Type B pancreatic cell (in vitro differentiated cells): Measurements from ENCODE around the gene VSTM2B. TPM values are rescaled to one million over a fixed set of nuclear protein-coding genes. Genes with fewer than 3 reads are reported as not detected.

Source experiments
- DNase-seq: peaks from one replicate; pipeline ENCODE4 v3.0.0; 2021; ENCODE audit warnings: mixed read lengths; ENCODE audit not compliant: unreplicated experiment; ENCODE audit errors: extremely low spot score
- H3K27ac Mint-ChIP-seq: 2 replicates; pipeline ENCODE4 v1.8.0; 2021; ENCODE audit warnings: mild to moderate bottlenecking, mixed read lengths
- H3K27me3 Mint-ChIP-seq: 2 replicates; pipeline ENCODE4 v1.8.0; 2021; ENCODE audit warnings: mixed read lengths
- H3K36me3 Mint-ChIP-seq: 2 replicates; pipeline ENCODE4 v1.8.0; 2021; ENCODE audit warnings: mixed read lengths
- H3K4me1 Mint-ChIP-seq: one replicate; pipeline ENCODE4 v1.8.0; 2021; ENCODE audit warnings: mixed read lengths; ENCODE audit not compliant: unreplicated experiment
- H3K4me3 Mint-ChIP-seq: 2 replicates; pipeline ENCODE4 v1.8.0; 2021; ENCODE audit warnings: mild to moderate bottlenecking, mixed read lengths
- H3K9me3 Mint-ChIP-seq: 2 replicates; pipeline ENCODE4 v1.8.0; 2021; ENCODE audit warnings: mixed read lengths
- total RNA-seq: library from RNA; stranded (reverse); gene quantifications from 2 replicates; pipeline ENCODE4 v1.2.1, GENCODE V29; 2021; ENCODE audit warnings: low replicate concordance
- TF ChIP-seq, protein P1 (sequence below): fragments of 200-600 bp; sonication (generic); conservative IDR thresholded peaks from 2 replicates; pipeline ENCODE4 v1.5.0; 2021; ENCODE audit warnings: antibody characterized with exemption, mild to moderate bottlenecking

Gene VSTM2B
- total RNA-seq, 1 donor from 2014 or later = 0.68 TPM

DNA sequence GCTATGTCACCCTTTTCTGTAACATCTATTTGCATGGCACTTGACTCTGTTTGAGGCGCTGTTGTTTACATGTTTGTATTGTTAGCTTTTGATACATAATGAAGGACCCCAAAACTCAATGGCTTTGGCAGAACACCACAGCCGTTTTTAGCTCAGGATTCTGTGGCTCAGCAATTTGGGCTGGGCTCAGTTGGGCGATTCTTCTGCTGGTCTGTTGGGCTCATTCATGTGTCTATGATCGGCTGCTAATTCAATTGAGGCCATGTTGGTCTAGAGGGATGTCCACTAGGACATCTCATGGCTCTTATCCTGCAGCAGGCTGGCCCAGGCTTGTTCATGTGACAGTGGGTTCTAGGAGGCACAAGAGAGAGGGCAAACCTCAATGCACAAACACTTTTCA is 33.9 kb downstream of the VSTM2B start:
- no peak for DNase-seq
- Mint-ChIP-seq H3K36me3 (no peaks in the 10 kb centered on the region), H3K4me3 (no peak overlapping the region), H3K27ac (no peak overlapping the region), H3K9me3 (peaks cover 5% of the 10 kb centered on the region), H3K4me1 (no peaks in the 10 kb centered on the region), H3K27me3 (peaks cover 46% of the 10 kb centered on the region)
- TF ChIP-seq, protein P1, sequence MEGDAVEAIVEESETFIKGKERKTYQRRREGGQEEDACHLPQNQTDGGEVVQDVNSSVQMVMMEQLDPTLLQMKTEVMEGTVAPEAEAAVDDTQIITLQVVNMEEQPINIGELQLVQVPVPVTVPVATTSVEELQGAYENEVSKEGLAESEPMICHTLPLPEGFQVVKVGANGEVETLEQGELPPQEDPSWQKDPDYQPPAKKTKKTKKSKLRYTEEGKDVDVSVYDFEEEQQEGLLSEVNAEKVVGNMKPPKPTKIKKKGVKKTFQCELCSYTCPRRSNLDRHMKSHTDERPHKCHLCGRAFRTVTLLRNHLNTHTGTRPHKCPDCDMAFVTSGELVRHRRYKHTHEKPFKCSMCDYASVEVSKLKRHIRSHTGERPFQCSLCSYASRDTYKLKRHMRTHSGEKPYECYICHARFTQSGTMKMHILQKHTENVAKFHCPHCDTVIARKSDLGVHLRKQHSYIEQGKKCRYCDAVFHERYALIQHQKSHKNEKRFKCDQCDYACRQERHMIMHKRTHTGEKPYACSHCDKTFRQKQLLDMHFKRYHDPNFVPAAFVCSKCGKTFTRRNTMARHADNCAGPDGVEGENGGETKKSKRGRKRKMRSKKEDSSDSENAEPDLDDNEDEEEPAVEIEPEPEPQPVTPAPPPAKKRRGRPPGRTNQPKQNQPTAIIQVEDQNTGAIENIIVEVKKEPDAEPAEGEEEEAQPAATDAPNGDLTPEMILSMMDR = no peak

DNA sequence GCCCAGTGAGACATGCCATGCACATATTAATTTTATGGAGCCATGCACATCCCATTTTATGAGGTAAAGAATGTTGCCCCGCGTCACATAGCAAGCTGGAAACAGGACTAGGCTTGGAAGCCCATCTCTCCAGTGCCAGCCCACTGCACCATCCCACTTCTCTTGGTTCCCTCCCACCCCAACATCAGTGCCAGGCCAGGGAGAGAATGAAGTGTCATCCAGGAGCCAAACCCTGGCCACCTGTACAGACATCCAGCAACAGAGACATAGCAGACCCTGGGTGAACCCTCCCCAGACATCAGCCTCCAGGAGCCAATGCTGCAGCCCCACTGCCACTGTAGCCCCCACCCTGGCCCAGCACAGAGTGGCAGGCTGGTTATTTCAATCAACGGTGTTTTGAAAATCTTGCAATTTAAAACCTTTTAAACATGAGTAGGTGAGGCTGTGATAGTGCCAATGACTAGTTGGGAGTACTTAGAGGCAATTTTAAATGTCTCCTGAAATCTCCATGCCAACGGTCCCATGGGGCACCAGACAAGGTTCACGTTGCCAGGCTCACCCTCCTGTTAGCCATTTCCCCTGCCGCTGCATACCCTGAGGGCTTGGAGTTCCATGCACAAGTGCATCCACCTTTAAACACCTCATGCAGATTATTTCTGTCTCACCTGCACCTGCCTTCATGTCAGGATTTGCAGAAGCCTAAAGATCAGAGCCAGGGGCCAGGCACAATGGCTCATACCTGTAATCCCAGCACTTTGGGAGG is 34.7 kb downstream of the VSTM2B start:
- no peak for DNase-seq
- Mint-ChIP-seq H3K4me3 (no peak overlapping the region), H3K9me3 (no peaks in the 10 kb centered on the region), H3K4me1 (no peaks in the 10 kb centered on the region), H3K27me3 (peaks cover 48% of the 10 kb centered on the region), H3K27ac (no peak overlapping the region), H3K36me3 (no peaks in the 10 kb centered on the region)
- TF ChIP-seq, protein P1 = no peak

DNA sequence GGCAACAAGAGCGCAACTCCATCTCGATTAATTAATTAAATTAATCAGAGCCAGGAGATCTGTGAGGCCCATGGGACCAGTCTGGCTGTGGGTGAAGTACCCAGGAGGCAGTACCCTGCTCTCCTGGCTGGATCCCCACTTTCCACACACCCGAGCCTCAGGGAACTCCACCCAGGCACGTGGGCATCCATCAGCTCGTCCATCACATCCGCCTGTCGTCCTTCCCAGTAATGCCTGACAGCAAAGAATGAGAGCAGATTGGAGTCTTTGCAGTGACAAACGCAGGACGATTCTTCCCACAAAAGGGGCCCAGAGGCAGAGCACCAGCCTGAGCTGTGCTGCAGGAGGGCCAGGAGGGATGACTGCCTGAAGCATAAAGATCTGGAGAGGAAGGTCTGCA is 35.8 kb downstream of the VSTM2B start:
- Mint-ChIP-seq H3K9me3 (no peaks in the 10 kb centered on the region), H3K27me3 (peaks cover 43% of the 10 kb centered on the region), H3K4me1 (no peaks in the 10 kb centered on the region), H3K4me3 (no peak overlapping the region), H3K27ac (no peak overlapping the region), H3K36me3 (no peaks in the 10 kb centered on the region)
- TF ChIP-seq, protein P1 = no peak
- peak; percentile 50 for DNase-seq

DNA sequence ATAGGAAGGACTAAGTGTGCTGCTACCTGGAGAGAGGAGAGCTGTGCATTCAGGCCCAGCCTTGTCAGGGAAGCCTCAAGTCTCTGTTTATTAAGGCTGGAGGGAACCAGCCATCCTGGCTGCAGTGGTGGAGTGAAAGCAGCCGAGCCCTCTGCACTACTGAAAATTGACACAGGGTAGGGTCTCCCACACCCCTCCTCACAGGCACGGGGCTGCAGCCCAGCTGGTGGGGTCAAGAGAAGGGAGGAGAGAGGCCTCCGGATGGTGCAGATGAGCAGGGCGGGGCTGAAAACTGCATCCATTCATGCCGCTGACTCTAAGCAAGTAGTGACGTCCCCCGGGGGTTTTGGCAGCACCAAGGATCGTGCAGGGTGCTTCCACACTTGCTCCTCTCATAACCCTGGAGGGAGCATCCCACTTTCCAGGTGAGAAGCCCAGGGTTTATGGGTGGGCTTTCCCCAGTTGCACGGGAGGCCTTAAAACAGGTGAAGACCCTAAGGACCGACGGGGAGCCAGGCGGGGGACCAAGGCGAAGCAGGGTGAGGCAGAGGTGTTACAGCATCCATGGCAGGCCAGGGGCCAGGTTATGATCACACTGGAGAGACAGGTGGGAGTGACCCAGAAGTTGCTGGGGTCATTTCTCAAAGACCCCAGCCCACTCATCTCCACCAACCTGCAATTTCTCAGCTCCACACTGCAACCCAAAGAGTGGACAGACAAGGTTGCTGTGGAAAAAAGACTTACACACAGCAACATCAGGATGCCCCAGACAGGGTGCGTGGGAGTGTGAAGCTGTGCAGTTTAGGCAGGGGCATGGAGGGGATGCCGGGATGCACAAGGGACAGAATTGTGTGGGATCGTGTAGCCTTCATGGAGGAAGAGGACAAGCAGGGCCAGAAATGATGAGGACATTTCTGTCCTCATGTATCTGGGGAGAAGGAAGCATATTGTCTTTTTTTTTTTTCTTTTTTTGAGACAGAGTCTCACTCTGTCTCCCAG is 36.8 kb downstream of the VSTM2B start:
- H3K9me3 Mint-ChIP-seq = no peaks in the 10 kb centered on the region
- DNase-seq = peak; percentile 52
- no peaks in the 10 kb centered on the region for H3K36me3 Mint-ChIP-seq
- TF ChIP-seq, protein P1 = no peak
- H3K4me1 Mint-ChIP-seq = no peaks in the 10 kb centered on the region
- H3K27me3 Mint-ChIP-seq = peaks cover 38% of the 10 kb centered on the region
- H3K27ac Mint-ChIP-seq = no peak overlapping the region
- H3K4me3 Mint-ChIP-seq = no peak overlapping the region

DNA sequence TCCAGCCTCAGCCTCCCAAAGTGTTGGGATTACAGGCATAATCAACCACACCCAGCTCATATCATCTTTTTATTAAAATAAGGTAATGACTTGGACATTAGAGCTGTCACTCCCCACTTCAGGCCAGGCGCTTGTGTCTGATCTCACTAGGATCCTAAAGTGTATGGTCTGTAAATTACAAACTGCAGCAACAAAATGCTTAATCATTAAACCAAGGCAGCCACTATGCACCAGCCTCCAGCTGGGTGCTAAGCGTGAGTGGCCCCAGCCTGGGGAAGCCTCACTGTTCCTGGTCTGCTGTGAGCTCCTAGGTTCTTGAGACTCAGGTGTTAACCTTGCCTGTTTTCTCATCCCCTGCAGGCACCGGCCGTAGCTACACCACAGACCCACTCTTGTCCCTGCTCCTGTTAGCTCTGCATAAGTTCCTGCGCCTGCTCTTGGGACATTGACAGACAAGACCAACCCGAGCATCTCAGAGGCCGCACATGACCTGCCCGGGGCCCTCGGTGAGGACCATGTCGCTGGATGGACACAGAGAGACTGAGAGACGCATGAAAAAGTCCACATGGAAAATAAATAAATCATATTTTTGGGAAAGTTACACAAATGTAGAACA is 37.8 kb downstream of the VSTM2B start:
- no peak for DNase-seq
- H3K9me3 Mint-ChIP-seq = no peaks in the 10 kb centered on the region
- peaks cover 42% of the 10 kb centered on the region for H3K27me3 Mint-ChIP-seq
- no peaks in the 10 kb centered on the region for H3K4me1 Mint-ChIP-seq
- H3K4me3 Mint-ChIP-seq = no peak overlapping the region
- no peak overlapping the region for H3K27ac Mint-ChIP-seq
- TF ChIP-seq, protein P1 = no peak
- no peaks in the 10 kb centered on the region for H3K36me3 Mint-ChIP-seq
